Body of pancreas (tissue), 4 donors: Measurements from ENCODE around the gene CYP3A5.
"Not testable (repeated sequence)": the region's sequence is repeated elsewhere in the genome, so short reads cannot be mapped to it uniquely, and the experiment has no call there.

Source experiments
- POLR2A ChIP-seq, 3 donors: fragments of 450-650 bp; IDR thresholded peaks; one replicate each; pipeline ENCODE4 v1.6.1; 2016; ENCODE audit warnings: antibody characterized with exemption in 3 of 3, mild to moderate bottlenecking in 2 of 3
- TF ChIP-seq, protein P1 (sequence below), 7 experiments: fragments of 450-650 bp in 4 of 7; fragments of 200-600 bp in 3 of 7; sonication (generic) in 3 of 7; IDR thresholded peaks; one replicate each; pipeline ENCODE4 v1.5.1; 2016 to 2019; ENCODE audit warnings: antibody characterized with exemption in 7 of 7

DNA sequence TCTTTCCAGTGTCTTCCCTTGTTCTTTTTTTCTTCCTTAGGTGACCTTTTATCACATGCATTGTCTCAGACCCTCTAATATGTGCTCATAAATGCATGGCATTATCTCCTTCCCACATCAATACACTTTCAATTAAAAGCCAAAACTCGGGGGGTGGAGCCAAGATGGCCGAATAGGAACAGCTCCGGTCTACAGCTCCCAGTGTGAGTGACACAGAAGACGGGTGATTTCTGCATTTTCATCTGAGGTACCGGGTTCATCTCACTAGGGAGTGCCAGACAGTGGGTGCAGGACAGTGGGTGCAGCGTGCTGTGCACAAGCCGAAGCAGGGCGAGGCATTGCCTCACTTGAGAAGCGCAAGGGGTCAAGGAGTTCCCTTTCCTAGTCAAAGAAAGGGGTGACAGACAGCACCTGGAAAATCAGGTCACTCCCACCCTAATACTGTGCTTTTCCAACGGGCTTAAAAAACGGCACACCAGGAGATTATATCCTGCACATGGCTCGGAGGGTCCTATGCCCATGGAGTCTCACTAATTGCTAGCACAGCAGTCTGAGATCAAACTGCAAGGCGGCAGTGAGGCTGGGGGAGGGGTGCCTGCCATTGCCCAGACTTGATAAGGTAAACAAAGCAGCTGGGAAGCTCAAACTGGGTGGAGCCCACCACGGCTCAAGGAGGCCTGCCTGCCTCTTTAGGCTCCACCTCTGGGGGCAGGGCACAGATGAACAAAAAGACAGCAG is 6.2 kb upstream of the CYP3A5 start:
- not testable (repeated sequence) for TF ChIP-seq POLR2A (IDR thresholded peaks at IDR 0.05)
- TF ChIP-seq, protein P1, sequence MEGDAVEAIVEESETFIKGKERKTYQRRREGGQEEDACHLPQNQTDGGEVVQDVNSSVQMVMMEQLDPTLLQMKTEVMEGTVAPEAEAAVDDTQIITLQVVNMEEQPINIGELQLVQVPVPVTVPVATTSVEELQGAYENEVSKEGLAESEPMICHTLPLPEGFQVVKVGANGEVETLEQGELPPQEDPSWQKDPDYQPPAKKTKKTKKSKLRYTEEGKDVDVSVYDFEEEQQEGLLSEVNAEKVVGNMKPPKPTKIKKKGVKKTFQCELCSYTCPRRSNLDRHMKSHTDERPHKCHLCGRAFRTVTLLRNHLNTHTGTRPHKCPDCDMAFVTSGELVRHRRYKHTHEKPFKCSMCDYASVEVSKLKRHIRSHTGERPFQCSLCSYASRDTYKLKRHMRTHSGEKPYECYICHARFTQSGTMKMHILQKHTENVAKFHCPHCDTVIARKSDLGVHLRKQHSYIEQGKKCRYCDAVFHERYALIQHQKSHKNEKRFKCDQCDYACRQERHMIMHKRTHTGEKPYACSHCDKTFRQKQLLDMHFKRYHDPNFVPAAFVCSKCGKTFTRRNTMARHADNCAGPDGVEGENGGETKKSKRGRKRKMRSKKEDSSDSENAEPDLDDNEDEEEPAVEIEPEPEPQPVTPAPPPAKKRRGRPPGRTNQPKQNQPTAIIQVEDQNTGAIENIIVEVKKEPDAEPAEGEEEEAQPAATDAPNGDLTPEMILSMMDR (IDR thresholded peaks at IDR 0.05) = not testable (repeated sequence)
